HG03469 (cell line): Measurements from ENCODE around the gene HES7.

ENCODE experiments used
- ATAC-seq: cut with Tn5 transposase; IDR thresholded peaks from one replicate; pipeline ENCODE4 v1.9.1; 2021; ENCODE audit warnings: mild to moderate bottlenecking, moderate library complexity, moderate number of reproducible peaks; ENCODE audit not compliant: unreplicated experiment

The HES7 gene

DNA sequence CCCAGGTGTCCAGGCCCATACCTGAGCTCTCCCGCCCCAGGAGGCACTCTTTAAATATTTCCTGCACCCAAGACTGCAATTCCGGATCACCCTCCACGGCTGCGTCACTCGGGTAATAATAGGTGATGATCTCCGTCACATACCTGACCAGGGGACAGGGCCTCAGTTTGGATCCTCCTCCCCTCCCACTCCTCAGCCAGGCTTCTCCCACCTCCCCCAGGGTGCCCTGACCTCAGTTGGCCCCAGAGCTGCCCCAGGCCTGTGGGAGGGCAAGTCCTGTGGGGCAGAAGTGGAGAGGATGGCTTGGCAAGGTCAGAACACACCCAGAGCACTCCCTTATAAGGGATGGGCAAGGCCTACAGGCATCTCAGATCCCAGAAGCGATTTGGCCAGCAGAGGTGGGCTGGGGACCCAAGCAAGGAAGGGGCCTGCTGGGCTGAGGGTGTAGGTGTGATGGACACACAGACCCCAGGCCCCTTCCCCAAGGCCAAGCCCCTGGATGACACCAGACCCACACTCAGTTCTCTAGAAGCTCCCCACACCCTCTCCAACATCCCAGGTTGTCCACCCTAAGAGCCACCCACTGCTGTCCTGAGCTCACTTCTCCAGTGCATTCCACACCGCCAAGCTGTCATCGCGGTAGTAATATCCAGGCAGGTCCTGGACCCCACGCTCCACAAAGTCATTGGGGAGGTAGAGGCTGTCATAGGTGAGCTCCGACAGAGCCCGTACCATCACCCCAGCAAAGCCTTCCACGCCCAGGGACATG lies 48.1 kb downstream of the HES7 start:
- ATAC-seq, result no peak

DNA sequence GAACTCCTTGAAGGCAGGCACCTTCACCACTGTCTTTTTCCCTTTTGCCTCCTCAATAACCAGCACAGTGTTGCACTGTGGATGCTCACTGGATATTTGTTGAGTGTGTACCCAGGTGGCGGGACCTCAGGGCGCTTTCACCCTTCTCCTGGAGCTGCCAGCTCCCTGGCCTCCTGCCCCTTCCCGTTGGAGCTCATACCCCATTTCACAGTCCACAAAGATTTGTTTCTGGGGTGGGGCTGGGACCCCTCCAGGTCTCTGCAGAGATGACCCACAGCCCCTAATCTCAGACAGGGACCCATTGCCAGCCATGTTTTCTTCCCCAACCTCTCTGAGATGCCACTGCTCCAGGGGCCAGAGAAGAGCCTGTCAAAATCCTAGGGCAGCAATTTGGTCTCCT lies 48.8 kb downstream of the HES7 start:
- ATAC-seq, result no peak

DNA sequence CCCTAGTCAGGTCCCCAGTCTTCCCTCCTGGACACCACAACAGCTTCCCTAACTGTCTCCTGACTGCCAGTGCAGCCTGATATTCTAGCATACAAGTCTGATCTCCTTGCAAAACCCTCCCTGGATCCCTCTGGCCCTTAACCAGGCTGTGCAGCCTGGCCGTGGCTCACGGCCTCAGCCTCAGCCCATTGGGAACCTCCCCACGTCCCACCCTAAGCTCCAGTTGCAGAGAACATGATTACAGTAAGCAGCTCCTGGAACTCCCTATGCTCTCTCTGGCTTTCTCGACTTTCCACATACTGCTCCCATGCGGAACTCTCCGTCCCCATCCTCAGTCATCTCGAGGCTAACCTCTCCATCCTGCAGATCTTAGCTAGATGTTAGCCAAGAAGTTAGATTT lies 49.4 kb downstream of the HES7 start:
- ATAC-seq, result no peak

DNA sequence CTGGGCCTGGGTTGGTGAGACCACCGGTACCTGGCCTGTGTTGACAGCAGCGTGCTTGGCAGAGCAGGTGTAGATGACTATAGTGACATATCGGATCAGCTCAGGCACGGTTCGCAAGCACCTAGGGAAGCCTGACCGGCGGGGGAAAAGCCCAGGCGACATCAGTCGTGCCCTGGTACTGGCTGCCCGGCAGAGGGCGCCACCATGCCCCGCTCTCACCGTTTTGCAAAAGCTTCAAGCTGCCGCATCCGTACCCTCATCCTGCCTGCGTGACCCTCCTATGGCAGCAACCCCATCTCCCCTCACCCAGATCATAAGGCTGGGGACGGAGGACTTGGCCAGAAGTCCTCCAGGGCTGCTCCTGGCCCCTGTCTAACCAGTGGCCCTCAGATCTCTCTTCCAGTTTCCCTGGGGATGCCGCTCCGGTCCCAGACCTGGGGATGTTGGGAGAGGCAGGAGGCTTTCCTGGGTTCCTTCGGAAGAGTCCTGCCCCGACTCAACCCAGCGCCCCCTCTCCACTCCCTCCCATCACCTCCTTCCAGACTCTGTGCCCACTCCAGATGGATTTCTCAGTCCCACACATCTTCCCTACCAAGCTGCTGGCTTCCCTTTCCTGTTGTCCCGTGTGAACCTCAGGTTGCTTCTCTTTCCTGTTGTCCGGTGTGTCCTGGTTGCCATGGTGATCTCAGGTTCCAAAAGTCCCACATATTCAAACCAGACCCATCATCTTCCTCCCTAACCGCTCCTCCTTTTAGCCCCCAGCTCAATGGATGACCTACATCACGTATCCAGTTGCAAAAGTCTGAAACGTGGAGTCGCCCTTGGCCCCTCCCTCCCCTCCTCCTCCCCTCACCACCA lies 50.0 kb downstream of the HES7 start:
- no peak for ATAC-seq

DNA sequence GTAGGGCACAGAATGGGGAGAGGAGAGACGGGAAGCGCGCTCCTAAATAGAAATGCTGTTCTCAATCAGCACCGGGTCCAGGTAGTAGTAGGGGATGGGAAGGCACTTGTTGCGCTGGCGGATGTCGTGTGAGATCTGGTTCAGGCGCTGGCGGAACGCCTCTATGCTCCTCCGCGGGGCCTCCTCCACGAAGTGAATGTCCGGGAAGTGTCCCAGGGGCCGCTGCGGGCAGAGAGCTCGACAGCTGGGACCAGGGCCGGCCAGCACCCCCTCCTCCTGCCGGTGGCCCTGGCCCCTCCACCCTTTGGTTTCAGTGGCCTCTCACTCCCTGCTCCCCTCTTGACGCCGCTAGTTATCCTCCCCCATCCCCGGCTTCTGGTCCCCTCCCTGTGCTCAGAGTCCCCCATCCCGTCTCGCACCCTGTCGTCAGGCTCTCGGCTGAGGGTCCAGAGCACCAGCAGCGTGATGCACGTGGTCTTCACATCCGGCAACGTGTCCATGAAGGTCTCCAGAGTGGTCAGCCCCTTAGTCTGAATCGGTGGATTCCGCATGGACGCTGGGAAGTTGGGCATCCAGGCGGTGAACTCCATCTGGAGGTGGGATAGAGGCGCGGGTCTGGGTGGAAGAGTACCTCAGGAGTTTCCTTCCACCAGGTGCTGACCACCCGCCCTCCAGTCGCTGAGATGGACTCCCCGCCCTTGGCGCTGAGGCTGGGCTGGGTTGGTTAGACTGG lies 51.0 kb downstream of the HES7 start:
- ATAC-seq, result no peak

DNA sequence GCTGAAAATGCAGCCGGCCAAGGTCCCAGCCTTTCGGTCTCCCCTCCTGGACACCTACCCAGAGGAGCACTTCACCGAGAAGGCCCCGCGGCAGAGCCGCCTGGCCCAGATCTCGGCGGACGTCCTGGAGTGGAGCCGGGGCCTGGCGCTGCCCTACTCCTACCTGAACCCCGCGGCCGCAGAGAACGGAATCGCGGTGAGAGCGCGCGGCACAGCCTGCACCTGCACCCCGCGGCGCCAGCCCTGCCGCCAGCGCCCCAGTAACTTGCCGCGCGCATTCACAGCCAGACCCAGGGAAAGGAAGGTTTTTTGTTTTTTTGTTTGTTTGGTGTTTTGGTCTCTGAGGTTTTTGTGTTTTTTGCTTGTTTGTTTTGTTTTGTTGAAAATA lies 51.6 kb downstream of the HES7 start:
- no peak for ATAC-seq

DNA sequence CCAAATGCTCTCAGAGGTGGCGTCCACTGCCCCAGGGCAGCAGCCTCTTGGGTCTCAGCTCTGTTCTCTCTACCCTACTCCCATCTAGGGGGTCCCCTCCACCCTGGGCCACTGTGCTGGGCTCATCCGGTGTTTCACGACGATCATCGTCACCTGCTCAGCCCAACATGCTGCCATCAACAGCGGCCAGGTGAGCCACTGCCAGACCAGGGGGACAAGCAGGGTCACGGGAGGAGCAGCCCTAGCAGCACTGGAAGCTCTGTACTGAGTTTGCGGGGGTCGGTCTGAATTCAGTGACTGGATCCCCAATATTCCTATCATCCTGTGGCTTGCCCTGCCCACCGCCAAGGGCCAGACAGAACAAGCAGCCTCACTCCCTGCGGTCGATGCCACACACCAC lies 52.4 kb downstream of the HES7 start:
- ATAC-seq, result no peak
